NCI-H146 (cell line): ENCODE measurements around the gene FBXO41.
A peak's percentile ranks its signal among the peaks of the same experiment; 100 is the strongest.

Experiments
- DNase-seq: peaks from one replicate; lab custom pipeline; 2025; lab: John Stamatoyannopoulos, UW

FBXO41 gene

GRCh38 chr2:73284296-73285158 is at the start of gene FBXO41:
TSS of gene FBXO41 (minus strand) at chr2:73284478. CDS start at chr2:73269630, 14,848 bp downstream.
- DNase-seq, result peak; percentile 87

GRCh38 chr2:73334045-73334444 is 49.8 kb upstream of the FBXO41 start:
- DNase-seq, result no peak

GRCh38 chr2:73333564-73333963 is 49.3 kb upstream of the FBXO41 start:
- DNase-seq, result peak; percentile 91

GRCh38 chr2:73324126-73324725 is 39.9 kb upstream of the FBXO41 start:
- no peak for DNase-seq

GRCh38 chr2:73323551-73323950 is 39.3 kb upstream of the FBXO41 start:
- DNase-seq, result no peak

GRCh38 chr2:73314441-73314840 is 30.2 kb upstream of the FBXO41 start:
- no peak for DNase-seq

- DNase-seq, result peak; percentile 77
These were observed 23.4 kb upstream of the FBXO41 start for GRCh38 chr2:73307720-73308119.

GRCh38 chr2:73301636-73302035 is 17.4 kb upstream of the FBXO41 start:
- no peak for DNase-seq

GRCh38 chr2:73300926-73301325 is 16.6 kb upstream of the FBXO41 start:
- no peak for DNase-seq

GRCh38 chr2:73297586-73297985 is 13.3 kb upstream of the FBXO41 start:
- DNase-seq, result peak; percentile 33

GRCh38 chr2:73297151-73297559 is 12.9 kb upstream of the FBXO41 start:
- peak; percentile 61 for DNase-seq

GRCh38 chr2:73295751-73296400 is 11.6 kb upstream of the FBXO41 start:
- no peak for DNase-seq

- no peak for DNase-seq
These were observed 10.0 kb upstream of the FBXO41 start for GRCh38 chr2:73294239-73294638.

- DNase-seq, result peak; percentile 81
These were observed 9.4 kb upstream of the FBXO41 start, which contains the start of gene EGR4 for GRCh38 chr2:73293534-73294171. TSS of gene EGR4 (minus strand) at chr2:73293548. CDS start at chr2:73293317, 231 bp downstream.

GRCh38 chr2:73292906-73293533 is 8.7 kb upstream of the FBXO41 start:
- peak; percentile 42 for DNase-seq

GRCh38 chr2:73292316-73292905 is 8.1 kb upstream of the FBXO41 start:
- peak; percentile 44 for DNase-seq

- peak; percentile 58 for DNase-seq
These were observed 7.4 kb upstream of the FBXO41 start for GRCh38 chr2:73291461-73292315.

GRCh38 chr2:73291093-73291460 is 6.8 kb upstream of the FBXO41 start:
- DNase-seq, result peak; percentile 43

GRCh38 chr2:73290049-73290839 is 6.0 kb upstream of the FBXO41 start:
- peak; percentile 72 for DNase-seq

- no peak for DNase-seq
These were observed 5.0 kb upstream of the FBXO41 start for GRCh38 chr2:73289304-73289703.
